Chondrocyte (in vitro differentiated cells): ENCODE measurements around the gene TMEM132C. TPM values are rescaled to one million over a fixed set of nuclear protein-coding genes. Genes with fewer than 3 reads are reported as not detected.

ENCODE experiments used
- DNase-seq: peaks from one replicate; pipeline ENCODE4 v3.0.0; 2021; ENCODE audit warnings: mixed read lengths, low spot score
- H3K27ac Mint-ChIP-seq: one replicate; pipeline ENCODE4 v1.8.0; 2021; ENCODE audit warnings: mild to moderate bottlenecking, moderate library complexity, mixed read lengths; ENCODE audit not compliant: unreplicated experiment
- H3K27me3 Mint-ChIP-seq: 2 replicates; pipeline ENCODE4 v1.8.0; 2021; ENCODE audit warnings: low read depth, mixed read lengths
- H3K36me3 Mint-ChIP-seq: 2 replicates; pipeline ENCODE4 v1.8.0; 2021; ENCODE audit warnings: low read depth, mixed read lengths
- H3K4me1 Mint-ChIP-seq: 2 replicates; pipeline ENCODE4 v1.8.0; 2021; ENCODE audit warnings: low read depth, mild to moderate bottlenecking, mixed read lengths
- H3K4me3 Mint-ChIP-seq: one replicate; pipeline ENCODE4 v1.8.0; 2021; ENCODE audit warnings: mild to moderate bottlenecking, moderate library complexity, mixed read lengths; ENCODE audit not compliant: unreplicated experiment
- H3K9me3 Mint-ChIP-seq: 2 replicates; pipeline ENCODE4 v1.8.0; 2021; ENCODE audit warnings: low read depth, mixed read lengths
- CTCF ChIP-seq: fragments of 200-600 bp; sonication (generic); IDR thresholded peaks from 2 replicates; pipeline ENCODE4 v1.5.0; 2021; ENCODE audit warnings: antibody characterized with exemption, mild to moderate bottlenecking, moderate library complexity
- total RNA-seq: library from RNA; stranded (reverse); gene quantifications from 3 replicates; pipeline ENCODE4 v1.2.1, GENCODE V29; 2021

TMEM132C gene
- total RNA-seq, 1 donor from 2014 or later, result not detected

GRCh38 chr12:128583453-128583852 is 316.5 kb downstream of the TMEM132C start:
- Mint-ChIP-seq H3K4me3 (no peak overlapping the region), H3K36me3 (no peaks in the 10 kb centered on the region), H3K9me3 (peaks cover 28% of the 10 kb centered on the region), H3K27ac (no peak overlapping the region), H3K27me3 (no peaks in the 10 kb centered on the region), H3K4me1 (no peaks in the 10 kb centered on the region)
- no peak for DNase-seq
- TF ChIP-seq CTCF, result no peak

GRCh38 chr12:128586451-128587029 is 319.6 kb downstream of the TMEM132C start:
- H3K9me3 Mint-ChIP-seq, result peaks cover 24% of the 10 kb centered on the region
- H3K27ac Mint-ChIP-seq, result no peak overlapping the region
- H3K36me3 Mint-ChIP-seq, result no peaks in the 10 kb centered on the region
- no peaks in the 10 kb centered on the region for H3K27me3 Mint-ChIP-seq
- no peaks in the 10 kb centered on the region for H3K4me1 Mint-ChIP-seq
- TF ChIP-seq CTCF, result no peak
- no peak overlapping the region for H3K4me3 Mint-ChIP-seq
- DNase-seq, result no peak

- no peak for TF ChIP-seq CTCF
- no peak overlapping the region for H3K4me3 Mint-ChIP-seq
- no peaks in the 10 kb centered on the region for H3K36me3 Mint-ChIP-seq
- H3K27me3 Mint-ChIP-seq, result no peaks in the 10 kb centered on the region
- H3K4me1 Mint-ChIP-seq, result no peaks in the 10 kb centered on the region
- no peak for DNase-seq
- peaks cover 14% of the 10 kb centered on the region for H3K9me3 Mint-ChIP-seq
- H3K27ac Mint-ChIP-seq, result no peak overlapping the region
Measured at GRCh38 chr12:128587918-128588317, 320.9 kb downstream of the TMEM132C start.

- peaks cover 15% of the 10 kb centered on the region for H3K9me3 Mint-ChIP-seq
- H3K36me3 Mint-ChIP-seq, result no peaks in the 10 kb centered on the region
- no peak for TF ChIP-seq CTCF
- no peak overlapping the region for H3K27ac Mint-ChIP-seq
- no peaks in the 10 kb centered on the region for H3K4me1 Mint-ChIP-seq
- no peak for DNase-seq
- H3K27me3 Mint-ChIP-seq, result no peaks in the 10 kb centered on the region
- no peak overlapping the region for H3K4me3 Mint-ChIP-seq
Measured at GRCh38 chr12:128592220-128592744, 325.3 kb downstream of the TMEM132C start.

DNA sequence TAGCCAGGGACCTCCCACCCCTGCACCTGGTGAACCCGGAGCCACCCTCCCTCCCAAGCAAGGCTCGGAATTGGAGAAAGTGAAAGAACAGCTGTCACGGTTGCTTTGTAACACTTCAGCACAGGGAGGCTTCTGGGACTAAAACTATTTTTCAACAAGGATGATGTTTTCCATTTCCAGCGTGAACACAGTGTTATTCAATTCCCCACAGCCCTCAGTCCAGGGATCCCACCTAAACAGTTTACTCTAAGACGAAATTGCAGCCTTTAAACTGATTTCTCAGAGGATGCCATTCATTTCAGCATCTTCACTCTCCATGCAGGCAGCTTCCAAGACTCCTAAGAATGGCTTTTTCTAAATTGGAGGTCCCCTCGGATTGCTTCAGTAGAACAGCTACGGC is 327.6 kb downstream of the TMEM132C start:
- Mint-ChIP-seq H3K27me3 (peaks cover 3% of the 10 kb centered on the region), H3K4me3 (no peak overlapping the region), H3K27ac (no peak overlapping the region), H3K36me3 (no peaks in the 10 kb centered on the region), H3K4me1 (no peaks in the 10 kb centered on the region), H3K9me3 (peaks cover 24% of the 10 kb centered on the region)
- DNase-seq, result no peak
- TF ChIP-seq CTCF, result no peak
